ENCODE results near the gene RYR1. TPM values are rescaled to one million over a fixed set of nuclear protein-coding genes. Genes with fewer than 3 reads are reported as not detected.

Gene RYR1
- polyA plus RNA-seq, 3 donors, result 0.76 to 2.1 (median 2.1) TPM

DNA sequence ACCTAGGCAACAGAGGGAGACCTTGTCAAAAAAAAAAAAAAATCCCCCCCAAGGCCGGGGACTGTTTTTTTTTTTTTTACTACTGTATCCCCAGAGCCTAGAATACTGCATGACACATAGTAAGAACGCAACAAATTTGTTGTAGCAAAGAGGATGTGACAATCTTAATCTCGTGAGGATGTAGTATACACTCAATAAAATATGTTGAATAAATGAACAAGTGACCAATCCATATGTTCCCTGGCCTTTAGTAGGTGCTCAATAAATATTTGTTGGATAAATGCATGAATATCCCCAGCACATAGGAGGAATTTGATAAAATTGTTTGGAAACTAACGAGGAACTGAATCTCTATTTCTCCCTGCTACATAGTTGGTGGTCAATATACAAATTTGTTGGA is 108.5 kb downstream of the RYR1 start:
- no peak for DNase-seq
- H3K36me3 ChIP-seq (replicated peaks in 1 of 2; ENCODE audit: control insufficient read depth in 1 of 2, insufficient read depth in 2 of 2, low read length in 2 of 2), result no peaks in the 10 kb centered on the region
- H2AFZ ChIP-seq (ENCODE audit: insufficient read depth, low read depth, low read length, poor library complexity, severe bottlenecking), result no peak overlapping the region
- H3K4me1 ChIP-seq (ENCODE audit: control insufficient read depth in 1 of 2, insufficient read depth in 2 of 2, low read length in 2 of 2), result peaks cover 24 to 38% of the 10 kb centered on the region in 2 donors
- H3K79me2 ChIP-seq (ENCODE audit: insufficient read depth, low read length), result no peaks in the 10 kb centered on the region
- H3K4me1 Mint-ChIP-seq, result peaks cover 24% of the 10 kb centered on the region
- WGBS (ENCODE audit: insufficient coverage), result no CpG with 5 or more reads among the region's 4 CpGs
- H3K36me3 Mint-ChIP-seq, result no peaks in the 10 kb centered on the region
- no peak overlapping the region for H3K4me3 ChIP-seq (replicated peaks in 1 of 3; ENCODE audit: low read depth in 2 of 3, low read length in 3 of 3)
- H3K27ac Mint-ChIP-seq, result peak overlapping the region in 1 of 7 donors; percentile 35
- H3K9me3 Mint-ChIP-seq, result peaks cover 0 to 2% (median 0%) of the 10 kb centered on the region in 7 donors
- no peaks in the 10 kb centered on the region for H3K9me3 ChIP-seq (replicated peaks in 1 of 2; ENCODE audit: control insufficient read depth in 1 of 2, insufficient read depth in 1 of 2, low read length in 2 of 2)
- no peak overlapping the region for H3K4me2 ChIP-seq (replicated peaks; ENCODE audit: extremely low read depth, low read length, poor library complexity, severe bottlenecking)
- no peak overlapping the region for H3K27ac ChIP-seq (ENCODE audit: low read depth in 1 of 2, low read length in 2 of 2)
- intact Hi-C loops (cut with micrococcal nuclease), result loop anchor here in 1 of 2 donors (10.0 kb wide), 1 partner anchor 93 kb away; no protein-coding TSS in a partner anchor
- no peaks in the 10 kb centered on the region for H4K20me1 ChIP-seq (ENCODE audit: insufficient read depth, low read length)
- no peak overlapping the region for H3K9ac ChIP-seq (ENCODE audit: insufficient read depth, low read length, poor library complexity, severe bottlenecking)
- TF ChIP-seq, protein P1, sequence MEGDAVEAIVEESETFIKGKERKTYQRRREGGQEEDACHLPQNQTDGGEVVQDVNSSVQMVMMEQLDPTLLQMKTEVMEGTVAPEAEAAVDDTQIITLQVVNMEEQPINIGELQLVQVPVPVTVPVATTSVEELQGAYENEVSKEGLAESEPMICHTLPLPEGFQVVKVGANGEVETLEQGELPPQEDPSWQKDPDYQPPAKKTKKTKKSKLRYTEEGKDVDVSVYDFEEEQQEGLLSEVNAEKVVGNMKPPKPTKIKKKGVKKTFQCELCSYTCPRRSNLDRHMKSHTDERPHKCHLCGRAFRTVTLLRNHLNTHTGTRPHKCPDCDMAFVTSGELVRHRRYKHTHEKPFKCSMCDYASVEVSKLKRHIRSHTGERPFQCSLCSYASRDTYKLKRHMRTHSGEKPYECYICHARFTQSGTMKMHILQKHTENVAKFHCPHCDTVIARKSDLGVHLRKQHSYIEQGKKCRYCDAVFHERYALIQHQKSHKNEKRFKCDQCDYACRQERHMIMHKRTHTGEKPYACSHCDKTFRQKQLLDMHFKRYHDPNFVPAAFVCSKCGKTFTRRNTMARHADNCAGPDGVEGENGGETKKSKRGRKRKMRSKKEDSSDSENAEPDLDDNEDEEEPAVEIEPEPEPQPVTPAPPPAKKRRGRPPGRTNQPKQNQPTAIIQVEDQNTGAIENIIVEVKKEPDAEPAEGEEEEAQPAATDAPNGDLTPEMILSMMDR (IDR thresholded peaks at IDR 0.05), result no peak
- H3K27me3 ChIP-seq (ENCODE audit: control insufficient read depth in 2 of 2, insufficient read depth in 2 of 2, low read length in 2 of 2), result no peaks in the 10 kb centered on the region
- no peak overlapping the region for H3K4me3 Mint-ChIP-seq
- peaks cover 2 to 8% (median 4%) of the 10 kb centered on the region in 3 donors for H3K27me3 Mint-ChIP-seq (ENCODE audit: low read depth in 3 of 3)

DNA sequence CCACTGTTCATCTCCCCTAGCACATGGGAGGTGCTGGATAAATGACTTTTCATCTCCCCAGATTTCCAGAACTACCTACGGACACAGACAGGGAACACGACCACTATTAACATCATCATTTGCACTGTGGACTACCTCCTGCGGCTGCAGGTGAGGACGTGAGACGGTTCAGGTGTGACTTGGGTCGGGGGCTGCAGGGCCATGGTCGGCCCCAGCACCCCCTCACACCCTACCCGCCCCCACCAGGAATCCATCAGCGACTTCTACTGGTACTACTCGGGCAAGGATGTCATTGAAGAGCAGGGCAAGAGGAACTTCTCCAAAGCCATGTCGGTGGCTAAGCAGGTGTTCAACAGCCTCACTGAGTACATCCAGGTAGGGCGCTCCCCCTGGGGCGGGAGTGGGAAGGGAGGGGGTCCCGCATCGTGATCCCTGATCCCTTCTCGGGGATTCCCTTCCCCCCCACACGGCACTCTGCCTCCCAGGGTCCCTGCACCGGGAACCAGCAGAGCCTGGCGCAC is 109.9 kb downstream of the RYR1 start:
- intact Hi-C loops (cut with micrococcal nuclease), result loop anchor here in 1 of 2 donors (10.0 kb wide), 1 partner anchor 91 kb away; no protein-coding TSS in a partner anchor
- WGBS (ENCODE audit: insufficient coverage), result 73% methylated on average over 6 of the region's 19 CpGs
- no peaks in the 10 kb centered on the region for H3K27me3 ChIP-seq (ENCODE audit: control insufficient read depth in 2 of 2, insufficient read depth in 2 of 2, low read length in 2 of 2)
- H3K9me3 Mint-ChIP-seq, result no peaks in the 10 kb centered on the region
- no peaks in the 10 kb centered on the region for H3K9me3 ChIP-seq (replicated peaks in 1 of 2; ENCODE audit: control insufficient read depth in 1 of 2, insufficient read depth in 1 of 2, low read length in 2 of 2)
- H2AFZ ChIP-seq (ENCODE audit: insufficient read depth, low read depth, low read length, poor library complexity, severe bottlenecking), result peak overlapping the region; percentile 75
- H3K27ac ChIP-seq (ENCODE audit: low read depth in 1 of 2, low read length in 2 of 2), result no peak overlapping the region
- H3K4me1 ChIP-seq (ENCODE audit: control insufficient read depth in 1 of 2, insufficient read depth in 2 of 2, low read length in 2 of 2), result peaks cover 30 to 47% of the 10 kb centered on the region in 2 donors
- TF ChIP-seq, protein P1 (IDR thresholded peaks at IDR 0.05), result no peak
- peak overlapping the region; percentile 69 for H3K4me2 ChIP-seq (replicated peaks; ENCODE audit: extremely low read depth, low read length, poor library complexity, severe bottlenecking)
- H3K4me3 ChIP-seq (replicated peaks in 1 of 3; ENCODE audit: low read depth in 2 of 3, low read length in 3 of 3), result peak overlapping the region in 1 of 3 experiments; percentile 66
- H3K36me3 ChIP-seq (replicated peaks in 1 of 2; ENCODE audit: control insufficient read depth in 1 of 2, insufficient read depth in 2 of 2, low read length in 2 of 2), result no peaks in the 10 kb centered on the region
- H3K27me3 Mint-ChIP-seq (ENCODE audit: low read depth in 3 of 3), result peaks cover 0 to 10% (median 8%) of the 10 kb centered on the region in 3 donors
- H3K4me3 Mint-ChIP-seq, result no peak overlapping the region
- peaks cover 30% of the 10 kb centered on the region for H3K4me1 Mint-ChIP-seq
- H3K9ac ChIP-seq (ENCODE audit: insufficient read depth, low read length, poor library complexity, severe bottlenecking), result no peak overlapping the region
- no peak for DNase-seq
- H3K27ac Mint-ChIP-seq, result no peak overlapping the region
- H3K36me3 Mint-ChIP-seq, result no peaks in the 10 kb centered on the region
- H4K20me1 ChIP-seq (ENCODE audit: insufficient read depth, low read length), result no peaks in the 10 kb centered on the region
- no peaks in the 10 kb centered on the region for H3K79me2 ChIP-seq (ENCODE audit: insufficient read depth, low read length)
